Lower leg skin (tissue), 4 donors: Measurements from ENCODE around the gene SCAI. TPM values are rescaled to one million over a fixed set of nuclear protein-coding genes. Genes with fewer than 3 reads are reported as not detected.

Source experiments
- DNase-seq, 2 donors: peaks; one replicate each; pipeline ENCODE4 v3.0.0-alpha.2; 2019; ENCODE audit warnings: low spot score in 2 of 2
- H3K4me3 ChIP-seq: fragments of 200-600 bp; sonication (generic); 2 replicates; pipeline ENCODE4 v1.5.1; 2017; ENCODE audit warnings: mild to moderate bottlenecking, low read depth; ENCODE audit not compliant: poor library complexity, severe bottlenecking
- CTCF ChIP-seq, 3 donors: fragments of 450-650 bp; IDR thresholded peaks; one replicate each; pipeline ENCODE4 v1.5.1; 2016; ENCODE audit warnings: antibody characterized with exemption in 3 of 3, mild to moderate bottlenecking in 3 of 3, moderate library complexity in 2 of 3
- POLR2A ChIP-seq, 2 donors: fragments of 450-650 bp; IDR thresholded peaks; one replicate each; pipeline ENCODE4 v1.6.1; 2016 to 2017; ENCODE audit warnings: antibody characterized with exemption in 2 of 2, mild to moderate bottlenecking in 1 of 2, moderate library complexity in 1 of 2
- WGBS, 2 donors: methylation state at CpG; one replicate each; pipeline ENCODE4 v1.1.5; 2018; 5-methylcytosine and 5-hydroxymethylcytosine counted together
- intact Hi-C: fragments of 100-400 bp; cut with DNase I; formaldehyde crosslinking; loops from one replicate; pipeline ENCODE4 v1.15.0; 2023; ENCODE audit warnings: low total_unique reads
- total RNA-seq, 4 donors: library from RNA; depleted of rRNA; stranded (reverse); fragments of >200 nt; gene quantifications; one replicate each; pipeline ENCODE4 v1.1.0, GENCODE V29; 2016

Gene SCAI
- total RNA-seq, 4 donors from 2014 or later: 2.9 to 9.2 (median 5.8) TPM

- DNase-seq: no peak
- H3K4me3 ChIP-seq: no peak overlapping the region
- intact Hi-C loops: no loop called here
- WGBS, 2 donors: 60 to 67% methylated on average over 3 of the region's 3 CpGs
- TF ChIP-seq POLR2A (IDR thresholded peaks at IDR 0.05): no peak
- TF ChIP-seq CTCF (IDR thresholded peaks at IDR 0.05): no peak
Measured at GRCh38 chr9:125103770-125104460, 39.4 kb downstream of the SCAI start.

GRCh38 chr9:125103021-125103420 is 40.3 kb downstream of the SCAI start:
- H3K4me3 ChIP-seq: no peak overlapping the region
- 94 to 96% methylated on average over 1 of the region's 1 CpG for WGBS, 2 donors
- intact Hi-C loops: no loop called here
- TF ChIP-seq POLR2A (IDR thresholded peaks at IDR 0.05) (no peak), CTCF (IDR thresholded peaks at IDR 0.05) (no peak)
- no peak for DNase-seq

GRCh38 chr9:125100822-125101221 is 42.5 kb downstream of the SCAI start:
- DNase-seq: no peak
- 91% methylated on average over 4 of the region's 4 CpGs for whole genome bisulfite sequencing, 2 donors
- no peak overlapping the region for H3K4me3 ChIP-seq
- TF ChIP-seq CTCF (IDR thresholded peaks at IDR 0.05) (no peak), POLR2A (IDR thresholded peaks at IDR 0.05) (no peak)
- intact Hi-C loops: no loop called here

GRCh38 chr9:125099816-125100215 is 43.5 kb downstream of the SCAI start:
- 87 to 89% methylated on average over 3 of the region's 3 CpGs for WGBS, 2 donors

GRCh38 chr9:125095821-125096443 is 47.4 kb downstream of the SCAI start:
- H3K4me3 ChIP-seq: no peak overlapping the region
- intact Hi-C loops: no loop called here
- no peak for TF ChIP-seq POLR2A (IDR thresholded peaks at IDR 0.05)
- TF ChIP-seq CTCF (IDR thresholded peaks at IDR 0.05): no peak
- no peak for DNase-seq
- WGBS, 2 donors: 92 to 100% methylated on average over 2 of the region's 2 CpGs

More at GRCh38 chr9:125099816-125100215, 43.5 kb downstream of the SCAI start:
- no peak for TF ChIP-seq CTCF (IDR thresholded peaks at IDR 0.05)
- TF ChIP-seq POLR2A (IDR thresholded peaks at IDR 0.05): no peak
- intact Hi-C loops: no loop called here
- no peak overlapping the region for H3K4me3 ChIP-seq
- no peak for DNase-seq
